ENCODE measurements around the gene UNC50. TPM values are rescaled to one million over a fixed set of nuclear protein-coding genes. Genes with fewer than 3 reads are reported as not detected.
A peak's percentile ranks its signal among the peaks of the same experiment; 100 is the strongest.
"Not testable (repeated sequence)": the region's sequence is repeated elsewhere in the genome, so short reads cannot be mapped to it uniquely, and the experiment has no call there.

The UNC50 gene
- total and polyA plus RNA-seq, 4 donors, result 22.2 to 37.9 (median 29.8) TPM

- H3K27me3 ChIP-seq (ENCODE audit: control insufficient read depth in 4 of 4, insufficient read depth in 4 of 4, low read length in 3 of 4); H3K9ac ChIP-seq (ENCODE audit: low read depth in 1 of 2, low read length in 2 of 2); H3K4me1 ChIP-seq (ENCODE audit: control insufficient read depth in 4 of 4, insufficient read depth in 4 of 4, low read length in 3 of 4); DNase-seq (ENCODE audit: low spot score); H3K27ac ChIP-seq (ENCODE audit: low read depth in 1 of 2, low read length in 2 of 2); H3K4me3 ChIP-seq (ENCODE audit: low read depth in 1 of 3, low read length in 3 of 3); H3K9me3 ChIP-seq (ENCODE audit: control insufficient read depth in 4 of 4, low read length in 3 of 4): not testable (repeated sequence)
- 91% methylated on average over 2 of the region's 4 CpGs for WGBS
- H3K36me3 ChIP-seq (ENCODE audit: control insufficient read depth in 4 of 4, insufficient read depth in 3 of 4, low read depth in 1 of 4, low read length in 3 of 4), result peaks cover 2 to 27% (median 12%) of the 10 kb centered on the region in 4 donors
Observed at GRCh38 chr2:98594665-98595064, 13.7 kb upstream of the UNC50 start.

- WGBS, result 92% methylated on average over 1 of the region's 1 CpG
- no peaks in the 10 kb centered on the region for H3K27me3 ChIP-seq (ENCODE audit: control insufficient read depth in 4 of 4, insufficient read depth in 4 of 4, low read length in 3 of 4)
- H3K9ac ChIP-seq (ENCODE audit: low read depth in 1 of 2, low read length in 2 of 2), result no peak overlapping the region
- no peak for DNase-seq (ENCODE audit: low spot score)
- peaks cover 5 to 43% (median 30%) of the 10 kb centered on the region in 4 donors for H3K36me3 ChIP-seq (ENCODE audit: control insufficient read depth in 4 of 4, insufficient read depth in 3 of 4, low read depth in 1 of 4, low read length in 3 of 4)
- H3K4me3 ChIP-seq (ENCODE audit: low read depth in 1 of 3, low read length in 3 of 3), result no peak overlapping the region
- no peak overlapping the region for H3K27ac ChIP-seq (ENCODE audit: low read depth in 1 of 2, low read length in 2 of 2)
- TF ChIP-seq FOXA1 (IDR thresholded peaks at IDR 0.05) (no peak), HNF4A (conservative IDR thresholded peaks at IDR 0.05) (no peak), GABPA (IDR thresholded peaks at IDR 0.05 in 1 of 2, conservative IDR thresholded peaks at IDR 0.05 in 1 of 2) (no peak)
- no peaks in the 10 kb centered on the region for H3K9me3 ChIP-seq (ENCODE audit: control insufficient read depth in 4 of 4, low read length in 3 of 4)
- H3K4me1 ChIP-seq (ENCODE audit: control insufficient read depth in 4 of 4, insufficient read depth in 4 of 4, low read length in 3 of 4), result no peaks in the 10 kb centered on the region
Observed at GRCh38 chr2:98598781-98599428, 9.5 kb upstream of the UNC50 start.

- H3K9ac ChIP-seq (ENCODE audit: low read depth in 1 of 2, low read length in 2 of 2), result no peak overlapping the region
- no peak for DNase-seq (ENCODE audit: low spot score)
- H3K27ac ChIP-seq (ENCODE audit: low read depth in 1 of 2, low read length in 2 of 2), result no peak overlapping the region
- H3K4me3 ChIP-seq (ENCODE audit: low read depth in 1 of 3, low read length in 3 of 3), result no peak overlapping the region
- 72% methylated on average over 3 of the region's 3 CpGs for WGBS
- peaks cover 3 to 16% (median 8%) of the 10 kb centered on the region in 4 donors for H3K4me1 ChIP-seq (ENCODE audit: control insufficient read depth in 4 of 4, insufficient read depth in 4 of 4, low read length in 3 of 4)
- peaks cover 5 to 38% (median 30%) of the 10 kb centered on the region in 4 donors for H3K36me3 ChIP-seq (ENCODE audit: control insufficient read depth in 4 of 4, insufficient read depth in 3 of 4, low read depth in 1 of 4, low read length in 3 of 4)
- TF ChIP-seq JUND (IDR thresholded peaks at IDR 0.05) (no peak), GABPA (IDR thresholded peaks at IDR 0.05 in 1 of 2, conservative IDR thresholded peaks at IDR 0.05 in 1 of 2) (no peak), RXRA (IDR thresholded peaks at IDR 0.05) (peak in 1 of 2 donors; percentile 54), NR2F2 (IDR thresholded peaks at IDR 0.05) (no peak), EGR1 (IDR thresholded peaks at IDR 0.05; ENCODE audit: low read depth in 2 of 2) (no peak), YY1 (IDR thresholded peaks at IDR 0.05) (no peak), RAD21 (IDR thresholded peaks at IDR 0.05) (peak; percentile 71 to 85), CTCF (IDR thresholded peaks at IDR 0.05; ENCODE audit: low read depth, low read length, missing input control) (peak; percentile 49)
- no peaks in the 10 kb centered on the region for H3K27me3 ChIP-seq (ENCODE audit: control insufficient read depth in 4 of 4, insufficient read depth in 4 of 4, low read length in 3 of 4)
- no peaks in the 10 kb centered on the region for H3K9me3 ChIP-seq (ENCODE audit: control insufficient read depth in 4 of 4, low read length in 3 of 4)
Observed at GRCh38 chr2:98601532-98602132, 6.8 kb upstream of the UNC50 start.

- Histone ChIP-seq H3K9ac (ENCODE audit: low read depth in 1 of 2, low read length in 2 of 2) (no peak overlapping the region), H3K27ac (ENCODE audit: low read depth in 1 of 2, low read length in 2 of 2) (no peak overlapping the region), H3K27me3 (ENCODE audit: control insufficient read depth in 4 of 4, insufficient read depth in 4 of 4, low read length in 3 of 4) (no peaks in the 10 kb centered on the region), H3K9me3 (ENCODE audit: control insufficient read depth in 4 of 4, low read length in 3 of 4) (no peaks in the 10 kb centered on the region), H3K4me3 (ENCODE audit: low read depth in 1 of 3, low read length in 3 of 3) (no peak overlapping the region), H3K4me1 (ENCODE audit: control insufficient read depth in 4 of 4, insufficient read depth in 4 of 4, low read length in 3 of 4) (peaks cover 10 to 33% (median 24%) of the 10 kb centered on the region in 4 donors), H3K36me3 (ENCODE audit: control insufficient read depth in 4 of 4, insufficient read depth in 3 of 4, low read depth in 1 of 4, low read length in 3 of 4) (peaks cover 3 to 21% (median 17%) of the 10 kb centered on the region in 4 donors)
- WGBS, result 89% methylated on average over 2 of the region's 2 CpGs
- no peak for DNase-seq (ENCODE audit: low spot score)
- TF ChIP-seq SP1 (IDR thresholded peaks at IDR 0.05), result no peak
- no peak for TF ChIP-seq REST (IDR thresholded peaks at IDR 0.05)
- TF ChIP-seq HNF4G (IDR thresholded peaks at IDR 0.05), result no peak
- no peak for TF ChIP-seq RXRA (IDR thresholded peaks at IDR 0.05)
- no peak for TF ChIP-seq JUND (IDR thresholded peaks at IDR 0.05)
- TF ChIP-seq ZBTB33 (IDR thresholded peaks at IDR 0.05), result no peak
- TF ChIP-seq HNF4A (conservative IDR thresholded peaks at IDR 0.05), result no peak
- no peak for TF ChIP-seq RAD21 (IDR thresholded peaks at IDR 0.05)
- TF ChIP-seq EGR1 (IDR thresholded peaks at IDR 0.05; ENCODE audit: low read depth in 2 of 2), result no peak
- no peak for TF ChIP-seq FOXA1 (IDR thresholded peaks at IDR 0.05)
Observed at GRCh38 chr2:98604547-98604946, 3.8 kb upstream of the UNC50 start.
